HepG2 (cell line): ENCODE results near the gene PRSS36. TPM values are rescaled to one million over a fixed set of nuclear protein-coding genes. Genes with fewer than 3 reads are reported as not detected.
A peak's percentile ranks its signal among the peaks of the same experiment; 100 is the strongest.

Source experiments
- DPF2 ChIP-seq: sonication (generic); formaldehyde crosslinking; IDR thresholded peaks from 2 replicates; pipeline ENCODE4 v1.4.0; 2020; ENCODE audit warnings: mild to moderate bottlenecking, low read depth, missing genetic modification reagents, borderline replicate concordance
- DR1 ChIP-seq: sonication (generic); formaldehyde crosslinking; IDR thresholded peaks from 2 replicates; pipeline ENCODE4 v1.8.0; 2021; ENCODE audit warnings: mild to moderate bottlenecking, missing genetic modification reagents, inconsistent platforms
- EZH2 ChIP-seq: conservative IDR thresholded peaks from 2 replicates; pipeline ENCODE4 v1.6.1; 2012; ENCODE audit warnings: mild to moderate bottlenecking, low read depth, low read length, moderate library complexity
- FIP1L1 ChIP-seq: fragments of 200-400 bp; formaldehyde crosslinking; IDR thresholded peaks from 2 replicates; pipeline ENCODE4 v1.6.1; 2018; ENCODE audit warnings: low read depth, mild to moderate bottlenecking, low read length, moderate library complexity, borderline replicate concordance; ENCODE audit not compliant: insufficient read depth
- FOSL1 ChIP-seq: sonication (generic); formaldehyde crosslinking; IDR thresholded peaks from 2 replicates; pipeline ENCODE4 v1.9.0; 2021; ENCODE audit warnings: missing genetic modification reagents, borderline replicate concordance
- FOXK2 ChIP-seq: fragments of 450-650 bp; IDR thresholded peaks from 2 replicates; pipeline ENCODE4 v1.6.1; 2016
- KDM5B ChIP-seq: sonication (generic); formaldehyde crosslinking; IDR thresholded peaks from 2 replicates; pipeline ENCODE4 v1.4.0; 2020; ENCODE audit warnings: missing genetic modification reagents, mild to moderate bottlenecking, borderline replicate concordance
- KLF16 ChIP-seq, 2 experiments: sonication (generic) in 1 of 2; formaldehyde crosslinking in 1 of 2; IDR thresholded peaks; 2 replicates each; pipeline versions ENCODE4 v1.6.1 to v1.8.0; 2016 to 2023; ENCODE audit warnings: missing genetic modification reagents in 2 of 2, missing compliant biosample characterization in 1 of 2
- MATR3 ChIP-seq: sonication (generic); formaldehyde crosslinking; IDR thresholded peaks from 2 replicates; pipeline ENCODE4 v1.4.0; 2020; ENCODE audit warnings: missing genetic modification reagents
- NPAS2 ChIP-seq: sonication (generic); formaldehyde crosslinking; IDR thresholded peaks from 2 replicates; pipeline ENCODE4 v1.8.0; 2022; ENCODE audit warnings: mild to moderate bottlenecking, missing genetic modification reagents, borderline replicate concordance
- RFXAP ChIP-seq: sonication (generic); formaldehyde crosslinking; IDR thresholded peaks from 2 replicates; pipeline ENCODE4 v1.4.0; 2020; ENCODE audit warnings: missing genetic modification reagents, borderline replicate concordance
- SMARCC2 ChIP-seq: fragments of 450-650 bp; IDR thresholded peaks from 2 replicates; pipeline ENCODE4 v1.6.1; 2017; ENCODE audit warnings: antibody characterized with exemption, mild to moderate bottlenecking
- SP140L ChIP-seq: sonication (generic); formaldehyde crosslinking; IDR thresholded peaks from 2 replicates; pipeline ENCODE4 v1.4.0; 2020; ENCODE audit warnings: missing genetic modification reagents, borderline replicate concordance
- ZNF543 ChIP-seq: sonication (generic); formaldehyde crosslinking; IDR thresholded peaks from 2 replicates; pipeline ENCODE4 v1.4.0; 2020; ENCODE audit warnings: mild to moderate bottlenecking, missing genetic modification reagents
- ZNF788 ChIP-seq: sonication (generic); formaldehyde crosslinking; IDR thresholded peaks from 2 replicates; pipeline ENCODE4 v1.5.0; 2020; ENCODE audit warnings: mild to moderate bottlenecking, missing genetic modification reagents, borderline replicate concordance
- ZSCAN29 ChIP-seq: sonication (generic); formaldehyde crosslinking; conservative IDR thresholded peaks from 2 replicates; pipeline ENCODE4 v1.4.0; 2020; ENCODE audit warnings: mild to moderate bottlenecking, missing genetic modification reagents
- polyA plus RNA-seq, 8 experiments: library from polyadenylated mRNA; depleted of rRNA in 3 of 8; stranded (reverse) in 7 of 8; unstranded in 1 of 8; fragments of >200 nt; fragmentation: Illumina TruSeq in 4 of 8; extraction: Trizol in 4 of 8; gene quantifications; 2 replicates each; pipeline versions ENCODE4 v1.2.1 to v1.2.3, GENCODE V29; 2011 to 2016; ENCODE audit warnings: low read depth in 4 of 8, missing spikeins in 1 of 8, mixed read lengths in 1 of 8; ENCODE audit not compliant: insufficient read depth in 1 of 8
- total RNA-seq, 5 experiments: library from RNA; depleted of rRNA; stranded (reverse); fragments of >200 nt; fragmentation: Illumina TruSeq; extraction: Trizol; gene quantifications; 2 replicates each; pipeline ENCODE4 v1.2.3, GENCODE V29; 2016; ENCODE audit warnings: low read depth in 1 of 5
- TF ChIP-seq, protein P1 (sequence below): sonication (generic); formaldehyde crosslinking; IDR thresholded peaks from 2 replicates; pipeline ENCODE4 v1.4.0; 2020; ENCODE audit warnings: missing genetic modification reagents
- TF ChIP-seq, protein P2 (sequence below): fragments of 450-650 bp; IDR thresholded peaks from 2 replicates; pipeline ENCODE4 v1.6.1; 2017
- TF ChIP-seq, protein P3 (sequence below): sonication (generic); formaldehyde crosslinking; IDR thresholded peaks from 2 replicates; pipeline ENCODE4 v1.4.0; 2020; ENCODE audit warnings: missing genetic modification reagents, borderline replicate concordance
- TF ChIP-seq, protein P4 (sequence below): conservative IDR thresholded peaks from 2 replicates; pipeline ENCODE4 v1.6.1; 2018; ENCODE audit warnings: missing genetic modification reagents

The PRSS36 gene
- total and polyA plus RNA-seq, 2 of the 13 experiments (the other 11 are each of a cell fraction or from before 2014, with no cell fraction given) = 1.5 to 2.1 TPM

DNA sequence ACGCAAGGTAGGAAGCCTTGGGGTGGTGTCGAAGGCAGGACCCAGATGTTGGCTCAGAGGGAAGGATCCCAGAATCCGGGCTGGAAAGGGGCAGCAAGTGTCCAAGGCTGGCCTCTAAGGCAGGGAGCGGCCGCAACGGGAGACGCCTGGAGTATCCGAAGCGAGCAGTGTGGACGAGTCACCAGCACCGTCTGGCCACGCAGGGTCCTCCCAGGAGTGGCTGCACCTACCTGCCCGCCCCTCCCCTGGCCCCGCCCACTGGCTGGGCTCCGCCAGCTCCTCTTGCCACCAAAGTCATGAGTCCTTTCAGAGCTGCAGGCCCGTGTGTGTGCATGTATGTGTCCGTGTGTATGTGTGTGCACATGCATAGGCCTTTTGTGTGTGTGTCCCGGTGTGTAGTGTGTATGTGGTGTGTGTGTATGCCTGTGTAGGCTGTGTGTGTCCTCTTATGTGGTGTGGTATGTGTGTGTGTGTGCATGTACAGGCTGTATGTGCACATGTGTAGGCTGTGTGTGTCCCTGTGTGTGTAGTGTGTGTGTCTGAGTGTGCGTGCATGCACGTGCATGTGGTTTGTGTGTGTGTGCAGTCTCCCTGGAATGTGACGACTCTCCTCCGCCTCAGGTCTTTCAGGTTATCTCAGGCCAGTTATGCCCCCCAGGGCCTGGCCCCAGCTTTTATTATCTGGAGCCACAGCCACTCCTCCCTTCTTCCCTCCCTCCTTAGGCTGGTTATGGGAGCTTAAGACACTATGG, 14.2 kb downstream of the PRSS36 start, which contains the start of gene PRSS8 (continued):
- 0 out of 4 replicates have a peak, but pooled peaks of 1 of the 2 experiments have one; percentile 39 for TF ChIP-seq KLF16 (CRISPR knock-in tag; IDR thresholded peaks at IDR 0.05)
- TF ChIP-seq ZNF788 (CRISPR knock-in tag) = 0 out of 2 replicates have a peak, but pooled peaks have one; percentile 38
- TF ChIP-seq, protein P1, sequence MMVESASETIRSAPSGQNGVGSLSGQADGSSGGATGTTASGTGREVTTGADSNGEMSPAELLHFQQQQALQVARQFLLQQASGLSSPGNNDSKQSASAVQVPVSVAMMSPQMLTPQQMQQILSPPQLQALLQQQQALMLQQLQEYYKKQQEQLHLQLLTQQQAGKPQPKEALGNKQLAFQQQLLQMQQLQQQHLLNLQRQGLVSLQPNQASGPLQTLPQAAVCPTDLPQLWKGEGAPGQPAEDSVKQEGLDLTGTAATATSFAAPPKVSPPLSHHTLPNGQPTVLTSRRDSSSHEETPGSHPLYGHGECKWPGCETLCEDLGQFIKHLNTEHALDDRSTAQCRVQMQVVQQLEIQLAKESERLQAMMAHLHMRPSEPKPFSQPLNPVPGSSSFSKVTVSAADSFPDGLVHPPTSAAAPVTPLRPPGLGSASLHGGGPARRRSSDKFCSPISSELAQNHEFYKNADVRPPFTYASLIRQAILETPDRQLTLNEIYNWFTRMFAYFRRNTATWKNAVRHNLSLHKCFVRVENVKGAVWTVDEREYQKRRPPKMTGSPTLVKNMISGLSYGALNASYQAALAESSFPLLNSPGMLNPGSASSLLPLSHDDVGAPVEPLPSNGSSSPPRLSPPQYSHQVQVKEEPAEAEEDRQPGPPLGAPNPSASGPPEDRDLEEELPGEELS (CRISPR knock-in tag) = no peak
- TF ChIP-seq DPF2 = no peak
- no peak for TF ChIP-seq ZNF543 (CRISPR knock-in tag)
- TF ChIP-seq, protein P2, sequence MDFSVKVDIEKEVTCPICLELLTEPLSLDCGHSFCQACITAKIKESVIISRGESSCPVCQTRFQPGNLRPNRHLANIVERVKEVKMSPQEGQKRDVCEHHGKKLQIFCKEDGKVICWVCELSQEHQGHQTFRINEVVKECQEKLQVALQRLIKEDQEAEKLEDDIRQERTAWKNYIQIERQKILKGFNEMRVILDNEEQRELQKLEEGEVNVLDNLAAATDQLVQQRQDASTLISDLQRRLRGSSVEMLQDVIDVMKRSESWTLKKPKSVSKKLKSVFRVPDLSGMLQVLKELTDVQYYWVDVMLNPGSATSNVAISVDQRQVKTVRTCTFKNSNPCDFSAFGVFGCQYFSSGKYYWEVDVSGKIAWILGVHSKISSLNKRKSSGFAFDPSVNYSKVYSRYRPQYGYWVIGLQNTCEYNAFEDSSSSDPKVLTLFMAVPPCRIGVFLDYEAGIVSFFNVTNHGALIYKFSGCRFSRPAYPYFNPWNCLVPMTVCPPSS = no peak
- no peak for TF ChIP-seq DR1 (CRISPR knock-in tag)
- no peak for TF ChIP-seq SMARCC2
- TF ChIP-seq, protein P3, sequence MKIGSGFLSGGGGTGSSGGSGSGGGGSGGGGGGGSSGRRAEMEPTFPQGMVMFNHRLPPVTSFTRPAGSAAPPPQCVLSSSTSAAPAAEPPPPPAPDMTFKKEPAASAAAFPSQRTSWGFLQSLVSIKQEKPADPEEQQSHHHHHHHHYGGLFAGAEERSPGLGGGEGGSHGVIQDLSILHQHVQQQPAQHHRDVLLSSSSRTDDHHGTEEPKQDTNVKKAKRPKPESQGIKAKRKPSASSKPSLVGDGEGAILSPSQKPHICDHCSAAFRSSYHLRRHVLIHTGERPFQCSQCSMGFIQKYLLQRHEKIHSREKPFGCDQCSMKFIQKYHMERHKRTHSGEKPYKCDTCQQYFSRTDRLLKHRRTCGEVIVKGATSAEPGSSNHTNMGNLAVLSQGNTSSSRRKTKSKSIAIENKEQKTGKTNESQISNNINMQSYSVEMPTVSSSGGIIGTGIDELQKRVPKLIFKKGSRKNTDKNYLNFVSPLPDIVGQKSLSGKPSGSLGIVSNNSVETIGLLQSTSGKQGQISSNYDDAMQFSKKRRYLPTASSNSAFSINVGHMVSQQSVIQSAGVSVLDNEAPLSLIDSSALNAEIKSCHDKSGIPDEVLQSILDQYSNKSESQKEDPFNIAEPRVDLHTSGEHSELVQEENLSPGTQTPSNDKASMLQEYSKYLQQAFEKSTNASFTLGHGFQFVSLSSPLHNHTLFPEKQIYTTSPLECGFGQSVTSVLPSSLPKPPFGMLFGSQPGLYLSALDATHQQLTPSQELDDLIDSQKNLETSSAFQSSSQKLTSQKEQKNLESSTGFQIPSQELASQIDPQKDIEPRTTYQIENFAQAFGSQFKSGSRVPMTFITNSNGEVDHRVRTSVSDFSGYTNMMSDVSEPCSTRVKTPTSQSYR (CRISPR knock-in tag) = no peak
- TF ChIP-seq KDM5B (CRISPR knock-in tag) = peak; percentile 26; the same call in 1 of the 2 replicates
- no peak for TF ChIP-seq SP140L (CRISPR knock-in tag)
- TF ChIP-seq NPAS2 = no peak
- TF ChIP-seq, protein P4, sequence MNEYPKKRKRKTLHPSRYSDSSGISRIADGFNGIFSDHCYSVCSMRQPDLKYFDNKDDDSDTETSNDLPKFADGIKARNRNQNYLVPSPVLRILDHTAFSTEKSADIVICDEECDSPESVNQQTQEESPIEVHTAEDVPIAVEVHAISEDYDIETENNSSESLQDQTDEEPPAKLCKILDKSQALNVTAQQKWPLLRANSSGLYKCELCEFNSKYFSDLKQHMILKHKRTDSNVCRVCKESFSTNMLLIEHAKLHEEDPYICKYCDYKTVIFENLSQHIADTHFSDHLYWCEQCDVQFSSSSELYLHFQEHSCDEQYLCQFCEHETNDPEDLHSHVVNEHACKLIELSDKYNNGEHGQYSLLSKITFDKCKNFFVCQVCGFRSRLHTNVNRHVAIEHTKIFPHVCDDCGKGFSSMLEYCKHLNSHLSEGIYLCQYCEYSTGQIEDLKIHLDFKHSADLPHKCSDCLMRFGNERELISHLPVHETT (CRISPR knock-in tag) = no peak
- peak; percentile 99 for TF ChIP-seq ZSCAN29
- no peak for TF ChIP-seq MATR3 (CRISPR knock-in tag)
- no peak for TF ChIP-seq RFXAP (CRISPR knock-in tag)
- TF ChIP-seq FOXK2 = no peak
- TF ChIP-seq FOSL1 (CRISPR knock-in tag) = no peak
- no peak for TF ChIP-seq EZH2
- TF ChIP-seq FIP1L1 = no peak
